ENCODE data around the gene CAMTA1. TPM values are rescaled to one million over a fixed set of nuclear protein-coding genes. Genes with fewer than 3 reads are reported as not detected.

The CAMTA1 gene
- total and polyA plus RNA-seq, 4 donors: 18.0 to 93.5 (median 35.8) TPM

DNA sequence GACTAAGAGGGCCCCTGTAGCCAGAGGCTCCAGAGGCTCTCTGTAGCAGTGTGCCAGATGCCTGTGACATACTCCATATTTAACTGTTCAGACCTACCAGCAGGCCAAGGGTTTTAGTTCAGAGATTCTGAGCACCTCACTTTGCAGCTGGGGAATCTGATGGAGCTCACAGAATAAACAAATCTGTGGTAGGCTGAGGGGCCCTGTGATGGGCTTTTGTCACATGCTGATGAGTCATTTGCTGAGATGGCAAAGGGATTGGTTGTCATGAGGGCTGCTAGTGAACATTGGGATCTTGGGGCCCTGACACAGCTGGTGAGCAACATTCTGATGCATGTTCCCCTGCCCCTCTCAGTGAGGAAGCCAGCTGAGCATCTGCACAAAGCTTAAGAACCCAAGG, 482.2 kb downstream of the CAMTA1 start (continued):
- TF ChIP-seq, protein P1, sequence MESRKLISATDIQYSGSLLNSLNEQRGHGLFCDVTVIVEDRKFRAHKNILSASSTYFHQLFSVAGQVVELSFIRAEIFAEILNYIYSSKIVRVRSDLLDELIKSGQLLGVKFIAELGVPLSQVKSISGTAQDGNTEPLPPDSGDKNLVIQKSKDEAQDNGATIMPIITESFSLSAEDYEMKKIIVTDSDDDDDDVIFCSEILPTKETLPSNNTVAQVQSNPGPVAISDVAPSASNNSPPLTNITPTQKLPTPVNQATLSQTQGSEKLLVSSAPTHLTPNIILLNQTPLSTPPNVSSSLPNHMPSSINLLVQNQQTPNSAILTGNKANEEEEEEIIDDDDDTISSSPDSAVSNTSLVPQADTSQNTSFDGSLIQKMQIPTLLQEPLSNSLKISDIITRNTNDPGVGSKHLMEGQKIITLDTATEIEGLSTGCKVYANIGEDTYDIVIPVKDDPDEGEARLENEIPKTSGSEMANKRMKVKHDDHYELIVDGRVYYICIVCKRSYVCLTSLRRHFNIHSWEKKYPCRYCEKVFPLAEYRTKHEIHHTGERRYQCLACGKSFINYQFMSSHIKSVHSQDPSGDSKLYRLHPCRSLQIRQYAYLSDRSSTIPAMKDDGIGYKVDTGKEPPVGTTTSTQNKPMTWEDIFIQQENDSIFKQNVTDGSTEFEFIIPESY (IDR thresholded peaks at IDR 0.05): no peak
- no peak for TF ChIP-seq RAD21 (IDR thresholded peaks at IDR 0.05)
- no peak for TF ChIP-seq HNF4G (IDR thresholded peaks at IDR 0.05)
- TF ChIP-seq, protein P2, sequence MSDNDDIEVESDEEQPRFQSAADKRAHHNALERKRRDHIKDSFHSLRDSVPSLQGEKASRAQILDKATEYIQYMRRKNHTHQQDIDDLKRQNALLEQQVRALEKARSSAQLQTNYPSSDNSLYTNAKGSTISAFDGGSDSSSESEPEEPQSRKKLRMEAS (IDR thresholded peaks at IDR 0.05): no peak
- no peak for TF ChIP-seq TAF1 (conservative IDR thresholded peaks at IDR 0.05)
- no peak for TF ChIP-seq RXRA (IDR thresholded peaks at IDR 0.05)
- no peak for TF ChIP-seq SP1 (IDR thresholded peaks at IDR 0.05)
- no peak for TF ChIP-seq GABPA (IDR thresholded peaks at IDR 0.05 in 1 of 2, conservative IDR thresholded peaks at IDR 0.05 in 1 of 2)
- TF ChIP-seq YY1 (IDR thresholded peaks at IDR 0.05): no peak
- no peak for TF ChIP-seq JUND (IDR thresholded peaks at IDR 0.05)
- no peak for TF ChIP-seq FOXA2 (IDR thresholded peaks at IDR 0.05)
- no peak for TF ChIP-seq EGR1 (IDR thresholded peaks at IDR 0.05; ENCODE audit: low read depth in 2 of 2)

DNA sequence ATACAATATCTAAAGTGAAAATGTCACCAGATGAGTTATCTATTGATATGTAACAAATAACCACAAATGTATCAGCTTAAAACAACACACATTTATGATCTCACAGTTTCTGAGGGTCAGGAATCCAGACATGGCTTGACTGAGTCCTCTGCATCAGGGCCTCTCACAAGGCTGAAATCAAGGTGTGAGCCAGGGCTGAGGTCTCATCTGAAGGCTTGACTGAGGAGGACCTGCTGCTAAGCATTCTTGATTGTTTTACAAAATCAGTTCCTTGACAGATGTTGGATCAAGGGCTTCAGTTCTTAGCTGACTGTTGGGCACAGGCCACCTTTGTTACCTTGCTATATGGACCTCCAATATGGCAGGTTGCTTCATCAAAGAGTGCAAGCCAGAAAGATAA, 483.7 kb downstream of the CAMTA1 start:
- no peaks in the 10 kb centered on the region for H3K36me3 ChIP-seq (ENCODE audit: control insufficient read depth in 4 of 4, insufficient read depth in 3 of 4, low read depth in 1 of 4, low read length in 3 of 4)
- no peaks in the 10 kb centered on the region for H3K27me3 ChIP-seq (ENCODE audit: control insufficient read depth in 4 of 4, insufficient read depth in 4 of 4, low read length in 3 of 4)
- no peak for DNase-seq (ENCODE audit: low spot score)
- H3K4me3 ChIP-seq (ENCODE audit: low read depth in 1 of 3, low read length in 3 of 3): no peak overlapping the region
- no peak overlapping the region for H3K9ac ChIP-seq (ENCODE audit: low read depth in 1 of 2, low read length in 2 of 2)
- peaks cover 0 to 18% (median 11%) of the 10 kb centered on the region in 4 donors for H3K4me1 ChIP-seq (ENCODE audit: control insufficient read depth in 4 of 4, insufficient read depth in 4 of 4, low read length in 3 of 4)
- no peak overlapping the region for H3K27ac ChIP-seq (ENCODE audit: low read depth in 1 of 2, low read length in 2 of 2)
- TF ChIP-seq JUND (IDR thresholded peaks at IDR 0.05): no peak
- no peak for TF ChIP-seq RXRA (IDR thresholded peaks at IDR 0.05)
- TF ChIP-seq TAF1 (conservative IDR thresholded peaks at IDR 0.05): no peak
- TF ChIP-seq, protein P3, sequence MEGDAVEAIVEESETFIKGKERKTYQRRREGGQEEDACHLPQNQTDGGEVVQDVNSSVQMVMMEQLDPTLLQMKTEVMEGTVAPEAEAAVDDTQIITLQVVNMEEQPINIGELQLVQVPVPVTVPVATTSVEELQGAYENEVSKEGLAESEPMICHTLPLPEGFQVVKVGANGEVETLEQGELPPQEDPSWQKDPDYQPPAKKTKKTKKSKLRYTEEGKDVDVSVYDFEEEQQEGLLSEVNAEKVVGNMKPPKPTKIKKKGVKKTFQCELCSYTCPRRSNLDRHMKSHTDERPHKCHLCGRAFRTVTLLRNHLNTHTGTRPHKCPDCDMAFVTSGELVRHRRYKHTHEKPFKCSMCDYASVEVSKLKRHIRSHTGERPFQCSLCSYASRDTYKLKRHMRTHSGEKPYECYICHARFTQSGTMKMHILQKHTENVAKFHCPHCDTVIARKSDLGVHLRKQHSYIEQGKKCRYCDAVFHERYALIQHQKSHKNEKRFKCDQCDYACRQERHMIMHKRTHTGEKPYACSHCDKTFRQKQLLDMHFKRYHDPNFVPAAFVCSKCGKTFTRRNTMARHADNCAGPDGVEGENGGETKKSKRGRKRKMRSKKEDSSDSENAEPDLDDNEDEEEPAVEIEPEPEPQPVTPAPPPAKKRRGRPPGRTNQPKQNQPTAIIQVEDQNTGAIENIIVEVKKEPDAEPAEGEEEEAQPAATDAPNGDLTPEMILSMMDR (IDR thresholded peaks at IDR 0.05; ENCODE audit: low read depth, low read length, missing input control): no peak
- TF ChIP-seq SP1 (IDR thresholded peaks at IDR 0.05): no peak
- no peak for TF ChIP-seq GABPA (IDR thresholded peaks at IDR 0.05 in 1 of 2, conservative IDR thresholded peaks at IDR 0.05 in 1 of 2)
- TF ChIP-seq RAD21 (IDR thresholded peaks at IDR 0.05): no peak
- TF ChIP-seq, protein P4, sequence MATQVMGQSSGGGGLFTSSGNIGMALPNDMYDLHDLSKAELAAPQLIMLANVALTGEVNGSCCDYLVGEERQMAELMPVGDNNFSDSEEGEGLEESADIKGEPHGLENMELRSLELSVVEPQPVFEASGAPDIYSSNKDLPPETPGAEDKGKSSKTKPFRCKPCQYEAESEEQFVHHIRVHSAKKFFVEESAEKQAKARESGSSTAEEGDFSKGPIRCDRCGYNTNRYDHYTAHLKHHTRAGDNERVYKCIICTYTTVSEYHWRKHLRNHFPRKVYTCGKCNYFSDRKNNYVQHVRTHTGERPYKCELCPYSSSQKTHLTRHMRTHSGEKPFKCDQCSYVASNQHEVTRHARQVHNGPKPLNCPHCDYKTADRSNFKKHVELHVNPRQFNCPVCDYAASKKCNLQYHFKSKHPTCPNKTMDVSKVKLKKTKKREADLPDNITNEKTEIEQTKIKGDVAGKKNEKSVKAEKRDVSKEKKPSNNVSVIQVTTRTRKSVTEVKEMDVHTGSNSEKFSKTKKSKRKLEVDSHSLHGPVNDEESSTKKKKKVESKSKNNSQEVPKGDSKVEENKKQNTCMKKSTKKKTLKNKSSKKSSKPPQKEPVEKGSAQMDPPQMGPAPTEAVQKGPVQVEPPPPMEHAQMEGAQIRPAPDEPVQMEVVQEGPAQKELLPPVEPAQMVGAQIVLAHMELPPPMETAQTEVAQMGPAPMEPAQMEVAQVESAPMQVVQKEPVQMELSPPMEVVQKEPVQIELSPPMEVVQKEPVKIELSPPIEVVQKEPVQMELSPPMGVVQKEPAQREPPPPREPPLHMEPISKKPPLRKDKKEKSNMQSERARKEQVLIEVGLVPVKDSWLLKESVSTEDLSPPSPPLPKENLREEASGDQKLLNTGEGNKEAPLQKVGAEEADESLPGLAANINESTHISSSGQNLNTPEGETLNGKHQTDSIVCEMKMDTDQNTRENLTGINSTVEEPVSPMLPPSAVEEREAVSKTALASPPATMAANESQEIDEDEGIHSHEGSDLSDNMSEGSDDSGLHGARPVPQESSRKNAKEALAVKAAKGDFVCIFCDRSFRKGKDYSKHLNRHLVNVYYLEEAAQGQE (IDR thresholded peaks at IDR 0.05): no peak
- peaks cover 0 to 10% (median 5%) of the 10 kb centered on the region in 4 donors for H3K9me3 ChIP-seq (ENCODE audit: control insufficient read depth in 4 of 4, low read length in 3 of 4)

Data from liver (tissue), 9 donors.